ENCODE data around the gene ANKRD37.

DNA sequence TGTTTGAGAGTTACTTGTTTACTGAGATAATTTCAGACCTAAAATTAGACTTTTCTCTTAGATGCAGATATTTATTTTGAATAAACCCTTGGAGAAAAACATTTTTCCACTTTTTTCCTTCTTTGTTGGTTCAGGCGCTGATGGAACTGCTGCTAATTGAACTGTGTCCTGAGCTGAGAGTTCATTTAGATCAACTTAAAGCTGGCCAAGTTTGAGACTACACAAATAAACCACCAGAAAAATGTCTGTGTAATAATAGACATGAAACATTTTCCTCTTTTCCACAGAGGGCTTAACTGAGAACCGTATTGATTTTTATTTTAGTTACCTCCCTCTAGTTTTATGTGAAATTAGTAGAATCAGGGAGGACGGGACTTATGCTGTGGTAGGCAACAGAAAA is 33.4 kb upstream of the ANKRD37 start:
- TF ChIP-seq, protein P1, sequence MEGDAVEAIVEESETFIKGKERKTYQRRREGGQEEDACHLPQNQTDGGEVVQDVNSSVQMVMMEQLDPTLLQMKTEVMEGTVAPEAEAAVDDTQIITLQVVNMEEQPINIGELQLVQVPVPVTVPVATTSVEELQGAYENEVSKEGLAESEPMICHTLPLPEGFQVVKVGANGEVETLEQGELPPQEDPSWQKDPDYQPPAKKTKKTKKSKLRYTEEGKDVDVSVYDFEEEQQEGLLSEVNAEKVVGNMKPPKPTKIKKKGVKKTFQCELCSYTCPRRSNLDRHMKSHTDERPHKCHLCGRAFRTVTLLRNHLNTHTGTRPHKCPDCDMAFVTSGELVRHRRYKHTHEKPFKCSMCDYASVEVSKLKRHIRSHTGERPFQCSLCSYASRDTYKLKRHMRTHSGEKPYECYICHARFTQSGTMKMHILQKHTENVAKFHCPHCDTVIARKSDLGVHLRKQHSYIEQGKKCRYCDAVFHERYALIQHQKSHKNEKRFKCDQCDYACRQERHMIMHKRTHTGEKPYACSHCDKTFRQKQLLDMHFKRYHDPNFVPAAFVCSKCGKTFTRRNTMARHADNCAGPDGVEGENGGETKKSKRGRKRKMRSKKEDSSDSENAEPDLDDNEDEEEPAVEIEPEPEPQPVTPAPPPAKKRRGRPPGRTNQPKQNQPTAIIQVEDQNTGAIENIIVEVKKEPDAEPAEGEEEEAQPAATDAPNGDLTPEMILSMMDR (IDR thresholded peaks at IDR 0.05): no peak
- TF ChIP-seq POLR2A (IDR thresholded peaks at IDR 0.05) (no peak), POLR2AphosphoS5 (IDR thresholded peaks at IDR 0.05) (no peak), EP300 (IDR thresholded peaks at IDR 0.05; ENCODE audit: low read depth) (no peak)

Measured in transverse colon (tissue), 4 donors.